Type B pancreatic cell (in vitro differentiated cells): ENCODE results near the gene MPPED2. TPM values are rescaled to one million over a fixed set of nuclear protein-coding genes. Genes with fewer than 3 reads are reported as not detected.

ENCODE experiments used
- DNase-seq: peaks from one replicate; pipeline ENCODE4 v3.0.0; 2021; ENCODE audit warnings: mixed read lengths; ENCODE audit not compliant: unreplicated experiment; ENCODE audit errors: extremely low spot score
- H3K27ac Mint-ChIP-seq: 2 replicates; pipeline ENCODE4 v1.8.0; 2021; ENCODE audit warnings: mild to moderate bottlenecking, mixed read lengths
- H3K27me3 Mint-ChIP-seq: 2 replicates; pipeline ENCODE4 v1.8.0; 2021; ENCODE audit warnings: mixed read lengths
- H3K36me3 Mint-ChIP-seq: 2 replicates; pipeline ENCODE4 v1.8.0; 2021; ENCODE audit warnings: mixed read lengths
- H3K4me1 Mint-ChIP-seq: one replicate; pipeline ENCODE4 v1.8.0; 2021; ENCODE audit warnings: mixed read lengths; ENCODE audit not compliant: unreplicated experiment
- H3K4me3 Mint-ChIP-seq: 2 replicates; pipeline ENCODE4 v1.8.0; 2021; ENCODE audit warnings: mild to moderate bottlenecking, mixed read lengths
- H3K9me3 Mint-ChIP-seq: 2 replicates; pipeline ENCODE4 v1.8.0; 2021; ENCODE audit warnings: mixed read lengths
- total RNA-seq: library from RNA; stranded (reverse); gene quantifications from 2 replicates; pipeline ENCODE4 v1.2.1, GENCODE V29; 2021; ENCODE audit warnings: low replicate concordance
- TF ChIP-seq, protein P1 (sequence below): fragments of 200-600 bp; sonication (generic); conservative IDR thresholded peaks from 2 replicates; pipeline ENCODE4 v1.5.0; 2021; ENCODE audit warnings: antibody characterized with exemption, mild to moderate bottlenecking

MPPED2 gene
- total RNA-seq, 1 donor from 2014 or later: 63.9 TPM

DNA sequence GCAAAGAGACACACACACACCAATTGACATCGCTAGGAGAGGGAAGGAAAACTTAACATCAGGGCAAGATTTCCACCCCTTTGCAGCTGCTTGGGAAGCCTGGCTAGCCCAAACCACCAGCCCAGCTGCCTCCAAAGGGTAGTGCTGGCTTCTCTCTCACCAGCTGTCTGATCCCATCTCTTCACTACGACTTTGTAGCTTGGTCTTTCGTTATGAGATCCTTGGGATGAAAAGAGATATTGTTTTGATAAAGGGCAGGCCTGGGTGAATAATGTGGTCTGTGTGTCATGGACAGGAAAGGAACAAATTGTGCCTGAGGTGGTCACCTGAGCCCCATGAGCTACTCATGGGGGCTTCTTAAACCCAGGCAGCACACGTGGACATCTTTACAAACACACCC is 161.3 kb downstream of the MPPED2 start:
- Mint-ChIP-seq H3K27ac (peak overlapping the region; percentile 32), H3K27me3 (no peaks in the 10 kb centered on the region), H3K9me3 (no peaks in the 10 kb centered on the region), H3K4me3 (no peak overlapping the region), H3K4me1 (peaks cover 62% of the 10 kb centered on the region), H3K36me3 (peaks cover 6% of the 10 kb centered on the region)
- TF ChIP-seq, protein P1, sequence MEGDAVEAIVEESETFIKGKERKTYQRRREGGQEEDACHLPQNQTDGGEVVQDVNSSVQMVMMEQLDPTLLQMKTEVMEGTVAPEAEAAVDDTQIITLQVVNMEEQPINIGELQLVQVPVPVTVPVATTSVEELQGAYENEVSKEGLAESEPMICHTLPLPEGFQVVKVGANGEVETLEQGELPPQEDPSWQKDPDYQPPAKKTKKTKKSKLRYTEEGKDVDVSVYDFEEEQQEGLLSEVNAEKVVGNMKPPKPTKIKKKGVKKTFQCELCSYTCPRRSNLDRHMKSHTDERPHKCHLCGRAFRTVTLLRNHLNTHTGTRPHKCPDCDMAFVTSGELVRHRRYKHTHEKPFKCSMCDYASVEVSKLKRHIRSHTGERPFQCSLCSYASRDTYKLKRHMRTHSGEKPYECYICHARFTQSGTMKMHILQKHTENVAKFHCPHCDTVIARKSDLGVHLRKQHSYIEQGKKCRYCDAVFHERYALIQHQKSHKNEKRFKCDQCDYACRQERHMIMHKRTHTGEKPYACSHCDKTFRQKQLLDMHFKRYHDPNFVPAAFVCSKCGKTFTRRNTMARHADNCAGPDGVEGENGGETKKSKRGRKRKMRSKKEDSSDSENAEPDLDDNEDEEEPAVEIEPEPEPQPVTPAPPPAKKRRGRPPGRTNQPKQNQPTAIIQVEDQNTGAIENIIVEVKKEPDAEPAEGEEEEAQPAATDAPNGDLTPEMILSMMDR: no peak
- DNase-seq: no peak

DNA sequence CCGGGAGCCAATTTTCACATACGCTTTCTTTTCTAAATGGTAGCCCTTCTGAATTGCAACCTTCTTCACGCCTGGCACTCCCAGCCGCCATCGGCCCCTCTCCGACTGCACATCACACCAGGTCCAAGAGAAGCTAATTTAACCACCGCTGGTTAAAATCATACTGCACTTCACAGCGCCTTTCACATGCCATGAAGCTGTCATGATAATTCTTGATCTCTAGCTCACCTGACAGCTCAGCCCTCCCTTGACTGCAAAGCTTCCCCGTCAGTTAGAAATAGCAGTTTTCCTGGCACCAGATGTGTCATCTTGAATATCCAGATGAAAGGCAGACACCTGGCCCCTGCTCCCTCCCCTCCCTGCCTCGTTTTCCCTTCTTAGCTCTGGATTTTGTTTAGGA is 161.8 kb downstream of the MPPED2 start:
- DNase-seq: no peak
- Mint-ChIP-seq H3K4me3 (no peak overlapping the region), H3K27ac (peak overlapping the region; percentile 32), H3K27me3 (no peaks in the 10 kb centered on the region), H3K9me3 (no peaks in the 10 kb centered on the region), H3K36me3 (peaks cover 7% of the 10 kb centered on the region), H3K4me1 (peaks cover 56% of the 10 kb centered on the region)
- TF ChIP-seq, protein P1: no peak

DNA sequence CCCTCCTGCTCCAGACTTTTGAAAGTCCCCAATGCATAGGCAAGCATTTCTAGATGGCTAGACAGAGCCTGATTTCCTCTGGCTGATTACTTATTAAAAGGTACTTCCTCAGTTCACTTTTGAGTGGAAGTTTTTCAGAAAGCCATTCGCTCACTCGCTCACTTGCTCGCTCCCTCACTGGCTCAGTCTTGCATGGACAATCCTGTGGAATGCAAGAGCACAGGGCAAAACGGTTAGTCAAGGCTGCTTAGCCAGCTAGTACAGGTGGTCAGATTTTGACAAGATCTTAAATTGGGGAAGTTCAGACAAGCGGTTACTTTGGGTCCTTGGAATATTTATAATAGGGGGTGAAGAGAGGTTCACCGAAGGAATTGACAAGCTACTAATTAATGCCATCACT is 162.3 kb downstream of the MPPED2 start:
- Mint-ChIP-seq H3K9me3 (no peaks in the 10 kb centered on the region), H3K36me3 (peaks cover 7% of the 10 kb centered on the region), H3K27me3 (no peaks in the 10 kb centered on the region), H3K4me3 (no peak overlapping the region), H3K27ac (no peak overlapping the region), H3K4me1 (peaks cover 52% of the 10 kb centered on the region)
- TF ChIP-seq, protein P1: no peak
- no peak for DNase-seq

DNA sequence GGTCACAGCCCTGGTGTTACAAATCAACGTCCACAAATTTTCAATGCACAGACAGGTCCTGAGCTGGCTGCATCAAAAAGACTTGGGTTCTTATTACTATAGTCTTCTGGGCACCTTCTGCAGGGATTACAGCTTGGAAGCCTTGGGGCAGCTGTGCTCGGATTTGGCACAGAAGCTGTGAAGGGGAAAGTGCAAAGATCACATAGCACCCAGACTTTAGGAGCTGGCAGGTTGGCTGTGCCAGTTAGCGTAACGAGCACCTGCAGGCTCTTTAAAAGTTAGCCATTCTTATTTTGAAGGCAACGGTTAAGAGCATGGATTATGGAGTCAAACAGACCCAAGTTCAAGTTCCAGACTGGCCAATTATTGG is 162.9 kb downstream of the MPPED2 start:
- no peak overlapping the region for H3K4me3 Mint-ChIP-seq
- no peak overlapping the region for H3K27ac Mint-ChIP-seq
- H3K4me1 Mint-ChIP-seq: peaks cover 51% of the 10 kb centered on the region
- DNase-seq: no peak
- H3K27me3 Mint-ChIP-seq: no peaks in the 10 kb centered on the region
- H3K36me3 Mint-ChIP-seq: peaks cover 13% of the 10 kb centered on the region
- TF ChIP-seq, protein P1: no peak
- H3K9me3 Mint-ChIP-seq: no peaks in the 10 kb centered on the region

DNA sequence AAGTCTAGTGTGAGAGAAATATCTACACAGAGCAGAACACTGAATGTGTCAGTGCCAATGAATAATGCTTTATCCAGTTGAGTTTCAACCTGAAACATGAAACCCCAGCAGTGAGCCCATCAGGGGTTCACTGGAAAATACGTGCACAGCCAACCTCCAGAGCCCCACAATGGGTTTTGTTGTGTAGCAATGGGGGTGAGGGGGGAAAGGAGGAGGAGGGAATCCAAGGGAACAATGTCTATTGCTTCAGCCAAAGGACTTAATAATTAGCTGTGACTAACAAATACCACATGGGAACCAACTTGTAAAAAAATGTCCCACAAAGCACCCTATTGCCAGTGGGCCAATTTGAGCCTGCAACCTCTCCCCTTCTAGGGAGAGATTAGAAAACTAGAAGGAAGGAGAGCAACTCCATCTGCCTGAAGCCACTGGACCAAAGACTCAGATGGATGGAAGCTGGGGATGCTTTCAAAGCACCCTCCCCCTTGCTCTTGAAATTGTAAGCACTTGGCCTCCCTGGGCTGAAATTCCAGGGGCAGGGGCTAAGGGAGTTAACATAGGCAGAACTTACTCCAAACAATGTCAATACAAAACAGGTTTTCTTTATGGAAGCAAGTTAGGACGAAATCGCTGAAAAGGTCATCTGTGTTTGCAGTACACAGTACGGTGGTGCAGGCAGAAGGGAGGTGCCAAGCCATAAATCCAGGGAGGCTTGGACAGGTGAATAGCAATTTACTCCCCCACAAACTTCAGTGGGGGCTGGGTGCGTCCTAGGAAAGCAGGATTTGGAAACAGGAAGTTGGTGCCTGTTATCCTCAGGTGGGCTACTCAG is 163.5 kb downstream of the MPPED2 start:
- peak overlapping the region; percentile 22 for H3K27ac Mint-ChIP-seq
- TF ChIP-seq, protein P1: no peak
- no peaks in the 10 kb centered on the region for H3K9me3 Mint-ChIP-seq
- no peaks in the 10 kb centered on the region for H3K27me3 Mint-ChIP-seq
- peaks cover 51% of the 10 kb centered on the region for H3K4me1 Mint-ChIP-seq
- no peak for DNase-seq
- peaks cover 15% of the 10 kb centered on the region for H3K36me3 Mint-ChIP-seq
- peak overlapping the region; percentile 58 for H3K4me3 Mint-ChIP-seq
